Measurements from ENCODE around the gene TDO2. TPM values are rescaled to one million over a fixed set of nuclear protein-coding genes. Genes with fewer than 3 reads are reported as not detected.

The TDO2 gene
- total RNA-seq, 4 donors from 2014 or later, result 0.23 TPM; not detected in 3

GRCh38 chr4:155908187-155909139 lies 5.0 kb downstream of the TDO2 start:
- TF ChIP-seq POLR2A (IDR thresholded peaks at IDR 0.05), result no peak
- TF ChIP-seq, protein P1, sequence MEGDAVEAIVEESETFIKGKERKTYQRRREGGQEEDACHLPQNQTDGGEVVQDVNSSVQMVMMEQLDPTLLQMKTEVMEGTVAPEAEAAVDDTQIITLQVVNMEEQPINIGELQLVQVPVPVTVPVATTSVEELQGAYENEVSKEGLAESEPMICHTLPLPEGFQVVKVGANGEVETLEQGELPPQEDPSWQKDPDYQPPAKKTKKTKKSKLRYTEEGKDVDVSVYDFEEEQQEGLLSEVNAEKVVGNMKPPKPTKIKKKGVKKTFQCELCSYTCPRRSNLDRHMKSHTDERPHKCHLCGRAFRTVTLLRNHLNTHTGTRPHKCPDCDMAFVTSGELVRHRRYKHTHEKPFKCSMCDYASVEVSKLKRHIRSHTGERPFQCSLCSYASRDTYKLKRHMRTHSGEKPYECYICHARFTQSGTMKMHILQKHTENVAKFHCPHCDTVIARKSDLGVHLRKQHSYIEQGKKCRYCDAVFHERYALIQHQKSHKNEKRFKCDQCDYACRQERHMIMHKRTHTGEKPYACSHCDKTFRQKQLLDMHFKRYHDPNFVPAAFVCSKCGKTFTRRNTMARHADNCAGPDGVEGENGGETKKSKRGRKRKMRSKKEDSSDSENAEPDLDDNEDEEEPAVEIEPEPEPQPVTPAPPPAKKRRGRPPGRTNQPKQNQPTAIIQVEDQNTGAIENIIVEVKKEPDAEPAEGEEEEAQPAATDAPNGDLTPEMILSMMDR (IDR thresholded peaks at IDR 0.05), result no peak
- 85% methylated on average over 4 of the region's 4 CpGs for WGBS, 2 donors
- H3K4me3 ChIP-seq (ENCODE audit: low read depth, poor library complexity, severe bottlenecking), result no peak overlapping the region
- intact Hi-C loops (cut with DNase I; ENCODE audit: low total_unique reads), result no loop called here
- no peak for DNase-seq (ENCODE audit: low spot score in 2 of 2)

DNA sequence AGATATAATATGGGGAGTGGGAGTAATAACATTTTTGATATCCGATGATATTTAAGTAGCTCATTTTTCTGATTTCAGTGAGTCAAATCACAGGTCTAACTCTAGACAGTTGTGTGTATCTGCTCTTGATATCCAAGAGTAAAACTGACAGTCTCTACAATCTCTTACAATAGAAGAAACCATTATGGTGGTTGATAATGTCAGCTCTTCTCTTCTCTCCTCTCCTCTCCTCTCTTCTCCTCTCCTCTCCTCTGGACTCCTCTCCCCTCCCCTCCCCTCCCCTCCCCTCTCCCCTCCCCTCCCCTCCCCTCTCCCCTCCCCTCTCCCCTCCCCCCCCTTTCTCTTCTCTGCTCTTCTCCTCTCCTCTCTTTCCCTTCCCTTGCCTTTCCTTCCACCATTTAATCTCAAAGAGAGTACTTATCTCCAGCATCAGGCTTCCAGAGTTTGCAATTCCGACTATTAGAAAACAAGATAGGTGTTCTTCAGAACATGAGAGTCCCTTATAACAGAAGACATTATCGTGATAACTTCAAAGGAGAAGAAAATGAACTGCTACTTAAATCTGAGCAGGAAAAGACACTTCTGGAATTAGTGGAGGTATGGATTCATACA lies 6.2 kb downstream of the TDO2 start:
- no peak for TF ChIP-seq POLR2A (IDR thresholded peaks at IDR 0.05)
- TF ChIP-seq, protein P1 (IDR thresholded peaks at IDR 0.05), result no peak
- no peak overlapping the region for H3K4me3 ChIP-seq (ENCODE audit: low read depth, poor library complexity, severe bottlenecking)
- no peak for DNase-seq (ENCODE audit: low spot score in 2 of 2)
- intact Hi-C loops (cut with DNase I; ENCODE audit: low total_unique reads), result no loop called here
- 94% methylated on average over 3 of the region's 3 CpGs for WGBS, 2 donors

DNA sequence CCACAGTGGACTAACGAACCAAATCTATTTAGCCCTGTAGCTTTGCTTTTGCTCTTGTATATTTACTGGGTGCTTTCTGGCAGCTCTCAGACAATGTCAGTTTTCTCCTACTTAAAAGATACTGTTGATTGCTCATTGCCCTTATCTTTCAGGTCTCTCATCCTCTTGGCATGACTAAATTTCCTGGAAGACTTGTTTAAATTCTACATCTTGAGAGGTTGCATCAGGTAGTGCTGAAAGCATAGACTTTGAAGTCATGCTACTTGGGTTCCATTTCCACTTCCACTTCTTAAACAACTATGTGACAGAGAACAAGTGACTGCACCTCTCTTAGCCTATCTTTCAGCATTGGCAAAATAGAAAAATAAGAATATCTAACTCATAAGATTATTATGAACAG lies 8.4 kb downstream of the TDO2 start:
- no peak overlapping the region for H3K4me3 ChIP-seq (ENCODE audit: low read depth, poor library complexity, severe bottlenecking)
- WGBS, 2 donors, result 90 to 95% methylated on average over 1 of the region's 1 CpG
- TF ChIP-seq POLR2A (IDR thresholded peaks at IDR 0.05), result no peak
- TF ChIP-seq, protein P1 (IDR thresholded peaks at IDR 0.05), result no peak
- intact Hi-C loops (cut with DNase I; ENCODE audit: low total_unique reads), result no loop called here
- DNase-seq (ENCODE audit: low spot score in 2 of 2), result no peak

- 52 to 58% methylated on average over 5 of the region's 5 CpGs for WGBS, 2 donors
- TF ChIP-seq, protein P1 (IDR thresholded peaks at IDR 0.05), result no peak
- no peak for TF ChIP-seq POLR2A (IDR thresholded peaks at IDR 0.05)
Measured at GRCh38 chr4:155914782-155915181, 11.3 kb downstream of the TDO2 start.

DNA sequence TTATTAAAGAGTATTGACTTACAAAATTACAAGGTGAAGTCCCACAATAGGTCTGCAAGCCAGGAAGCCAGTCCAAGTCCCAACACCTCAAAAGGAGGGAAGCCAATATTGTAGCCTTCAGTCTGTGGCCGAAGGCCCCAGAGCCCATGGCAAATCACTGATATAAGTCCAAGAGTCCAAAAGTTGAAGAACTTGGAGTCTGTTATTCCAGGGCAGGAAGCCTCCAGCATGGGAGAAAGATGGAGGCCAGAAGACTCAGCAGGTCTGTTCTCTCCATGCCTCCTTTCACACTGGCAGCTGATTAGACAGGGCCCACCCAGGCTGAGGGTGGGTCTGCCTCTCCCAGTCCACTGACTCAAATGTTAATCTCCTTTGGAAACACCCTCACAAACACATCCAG lies 18.1 kb downstream of the TDO2 start:
- TF ChIP-seq POLR2A (IDR thresholded peaks at IDR 0.05), result no peak
- TF ChIP-seq, protein P1 (IDR thresholded peaks at IDR 0.05), result no peak
- no peak for DNase-seq (ENCODE audit: low spot score in 2 of 2)
- intact Hi-C loops (cut with DNase I; ENCODE audit: low total_unique reads), result no loop called here
- WGBS, 2 donors, result 89 to 96% methylated on average over 1 of the region's 1 CpG
- H3K4me3 ChIP-seq (ENCODE audit: low read depth, poor library complexity, severe bottlenecking), result no peak overlapping the region

More at GRCh38 chr4:155914782-155915181, 11.3 kb downstream of the TDO2 start:
- H3K4me3 ChIP-seq (ENCODE audit: low read depth, poor library complexity, severe bottlenecking), result no peak overlapping the region
- no peak for DNase-seq (ENCODE audit: low spot score in 2 of 2)
- intact Hi-C loops (cut with DNase I; ENCODE audit: low total_unique reads), result no loop called here

All from lower leg skin (tissue), 4 donors.